ENCODE results near the gene PIWIL4. TPM values are rescaled to one million over a fixed set of nuclear protein-coding genes. Genes with fewer than 3 reads are reported as not detected.

PIWIL4 gene
- polyA plus RNA-seq, 1 experiment, result 1.0 TPM

DNA sequence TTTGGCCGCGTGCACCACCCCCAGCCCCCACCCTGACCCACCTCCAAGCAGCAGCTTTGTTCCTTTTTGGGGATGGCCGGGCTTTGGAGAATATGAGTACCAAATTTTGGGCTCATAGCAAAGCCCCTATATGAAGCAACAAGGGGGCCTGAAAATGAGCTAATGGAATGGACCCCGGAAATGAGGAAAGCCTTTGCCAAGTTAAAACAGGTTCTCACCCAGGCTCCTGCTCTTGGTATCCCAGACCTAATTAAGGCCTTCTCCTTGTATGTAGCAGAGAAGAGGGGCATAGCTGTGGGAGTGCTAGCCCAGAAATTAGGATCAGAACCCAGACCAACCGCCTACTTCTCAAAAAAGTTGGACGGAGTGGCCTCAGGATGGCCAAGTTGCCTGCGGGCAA is 87.0 kb downstream of the PIWIL4 start:
- TF ChIP-seq, protein P1, sequence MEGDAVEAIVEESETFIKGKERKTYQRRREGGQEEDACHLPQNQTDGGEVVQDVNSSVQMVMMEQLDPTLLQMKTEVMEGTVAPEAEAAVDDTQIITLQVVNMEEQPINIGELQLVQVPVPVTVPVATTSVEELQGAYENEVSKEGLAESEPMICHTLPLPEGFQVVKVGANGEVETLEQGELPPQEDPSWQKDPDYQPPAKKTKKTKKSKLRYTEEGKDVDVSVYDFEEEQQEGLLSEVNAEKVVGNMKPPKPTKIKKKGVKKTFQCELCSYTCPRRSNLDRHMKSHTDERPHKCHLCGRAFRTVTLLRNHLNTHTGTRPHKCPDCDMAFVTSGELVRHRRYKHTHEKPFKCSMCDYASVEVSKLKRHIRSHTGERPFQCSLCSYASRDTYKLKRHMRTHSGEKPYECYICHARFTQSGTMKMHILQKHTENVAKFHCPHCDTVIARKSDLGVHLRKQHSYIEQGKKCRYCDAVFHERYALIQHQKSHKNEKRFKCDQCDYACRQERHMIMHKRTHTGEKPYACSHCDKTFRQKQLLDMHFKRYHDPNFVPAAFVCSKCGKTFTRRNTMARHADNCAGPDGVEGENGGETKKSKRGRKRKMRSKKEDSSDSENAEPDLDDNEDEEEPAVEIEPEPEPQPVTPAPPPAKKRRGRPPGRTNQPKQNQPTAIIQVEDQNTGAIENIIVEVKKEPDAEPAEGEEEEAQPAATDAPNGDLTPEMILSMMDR (IDR thresholded peaks at IDR 0.05; ENCODE audit: low read depth, low read length), result no peak
- H3K9me3 ChIP-seq (ENCODE audit: control insufficient read depth, insufficient read depth, low read length), result no peaks in the 10 kb centered on the region
- CTCF ChIA-PET, result no interaction called here
- no peak overlapping the region for H3K4me3 ChIP-seq (ENCODE audit: low read depth, low read length)
- H3K27ac ChIP-seq (ENCODE audit: low read depth, low read length), result no peak overlapping the region
- H3K27me3 ChIP-seq (ENCODE audit: control insufficient read depth, insufficient read depth, low read length), result peaks cover 13% of the 10 kb centered on the region
- no peak for DNase-seq (ENCODE audit: low read depth, low spot score)
- POLR2A ChIA-PET, result no interaction called here

- TF ChIP-seq, protein P1 (IDR thresholded peaks at IDR 0.05; ENCODE audit: low read depth, low read length), result no peak
- DNase-seq (ENCODE audit: low read depth, low spot score), result no peak
- Histone ChIP-seq H3K27ac (ENCODE audit: low read depth, low read length) (no peak overlapping the region), H3K9me3 (ENCODE audit: control insufficient read depth, insufficient read depth, low read length) (no peaks in the 10 kb centered on the region), H3K4me3 (ENCODE audit: low read depth, low read length) (no peak overlapping the region), H3K27me3 (ENCODE audit: control insufficient read depth, insufficient read depth, low read length) (peaks cover 17% of the 10 kb centered on the region)
- CTCF ChIA-PET, result no interaction called here
- POLR2A ChIA-PET, result no interaction called here
Measured at GRCh38 chr11:94655291-94655690, 88.1 kb downstream of the PIWIL4 start.

DNA sequence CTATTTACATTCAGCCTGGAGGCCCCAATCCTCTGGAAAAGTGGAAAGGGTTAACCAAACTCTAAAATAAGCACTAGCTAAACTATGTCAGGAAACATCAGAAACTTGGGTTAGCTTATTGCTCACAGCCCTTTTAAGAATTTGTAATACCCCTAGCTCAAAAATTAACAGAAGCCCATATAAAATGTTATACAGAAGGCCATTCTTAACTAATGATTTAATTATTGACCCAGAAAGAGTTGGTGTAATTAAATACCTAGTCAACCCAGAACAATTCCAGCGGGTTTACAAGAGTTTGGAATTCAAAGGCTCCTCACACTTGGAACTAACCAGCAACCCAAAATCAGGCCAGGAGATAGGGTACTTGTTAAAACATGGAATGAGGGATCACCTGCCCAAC is 88.8 kb downstream of the PIWIL4 start:
- H3K9me3 ChIP-seq (ENCODE audit: control insufficient read depth, insufficient read depth, low read length), result no peaks in the 10 kb centered on the region
- no peak overlapping the region for H3K4me3 ChIP-seq (ENCODE audit: low read depth, low read length)
- DNase-seq (ENCODE audit: low read depth, low spot score), result no peak
- ChIA-PET CTCF (no interaction called here), POLR2A (no interaction called here)
- TF ChIP-seq, protein P1 (IDR thresholded peaks at IDR 0.05; ENCODE audit: low read depth, low read length), result no peak
- H3K27me3 ChIP-seq (ENCODE audit: control insufficient read depth, insufficient read depth, low read length), result peaks cover 17% of the 10 kb centered on the region
- H3K27ac ChIP-seq (ENCODE audit: low read depth, low read length), result no peak overlapping the region

- DNase-seq (ENCODE audit: low read depth, low spot score), result no peak
- Histone ChIP-seq H3K4me3 (ENCODE audit: low read depth, low read length) (no peak overlapping the region), H3K27me3 (ENCODE audit: control insufficient read depth, insufficient read depth, low read length) (peaks cover 20% of the 10 kb centered on the region), H3K9me3 (ENCODE audit: control insufficient read depth, insufficient read depth, low read length) (no peaks in the 10 kb centered on the region), H3K27ac (ENCODE audit: low read depth, low read length) (no peak overlapping the region)
- CTCF ChIA-PET, result no interaction called here
- TF ChIP-seq, protein P1 (IDR thresholded peaks at IDR 0.05; ENCODE audit: low read depth, low read length), result no peak
- POLR2A ChIA-PET, result no interaction called here
Measured at GRCh38 chr11:94656968-94657367, 89.8 kb downstream of the PIWIL4 start.

DNA sequence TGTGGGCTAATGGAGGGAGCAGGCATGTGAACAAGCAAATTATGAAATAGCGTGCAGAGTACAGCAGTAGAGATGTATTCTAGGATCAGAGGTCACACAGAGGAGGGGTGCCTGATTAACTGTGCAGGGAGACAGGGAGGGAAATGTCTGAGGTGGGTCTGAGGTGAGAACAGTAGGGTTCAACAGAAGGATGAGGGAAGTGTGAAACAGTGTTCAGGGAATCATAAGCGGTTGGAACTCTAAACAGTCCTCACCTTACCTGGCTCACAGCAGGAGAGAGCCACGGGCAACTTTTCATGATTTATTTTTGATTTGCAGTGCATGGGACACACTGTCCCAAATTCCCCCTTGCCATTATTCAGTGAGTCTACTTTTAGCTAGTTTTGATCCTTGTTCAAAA is 90.5 kb downstream of the PIWIL4 start:
- TF ChIP-seq, protein P1 (IDR thresholded peaks at IDR 0.05; ENCODE audit: low read depth, low read length), result no peak
- H3K27me3 ChIP-seq (ENCODE audit: control insufficient read depth, insufficient read depth, low read length), result peaks cover 20% of the 10 kb centered on the region
- H3K9me3 ChIP-seq (ENCODE audit: control insufficient read depth, insufficient read depth, low read length), result no peaks in the 10 kb centered on the region
- no peak overlapping the region for H3K27ac ChIP-seq (ENCODE audit: low read depth, low read length)
- ChIA-PET POLR2A (no interaction called here), CTCF (no interaction called here)
- H3K4me3 ChIP-seq (ENCODE audit: low read depth, low read length), result no peak overlapping the region
- DNase-seq (ENCODE audit: low read depth, low spot score), result no peak
